HEK293T (cell line): ENCODE data around the gene KRT10.
"Not testable (repeated sequence)": the region's sequence is repeated elsewhere in the genome, so short reads cannot be mapped to it uniquely, and the experiment has no call there.

Experiments used
- CTCF ChIA-PET: fragments of 350-600 bp; formaldehyde crosslinking; extraction: SDS; loops from one replicate; lab custom pipeline; 2021; ENCODE audit warnings: antibody characterized with exemption, inconsistent platforms; lab: Yijun Ruan, JAX
- POLR2A ChIA-PET: fragments of 350-600 bp; formaldehyde crosslinking; extraction: SDS; loops from one replicate; lab custom pipeline; 2020; ENCODE audit warnings: antibody characterized with exemption, inconsistent platforms; lab: Yijun Ruan, JAX
- DNase-seq: peaks from one replicate; pipeline ENCODE4 v3.0.0; 2012; ENCODE audit warnings: mixed read lengths; ENCODE audit errors: extremely low spot score
- ARNT ChIP-seq: fragments of 450-650 bp; IDR thresholded peaks from 2 replicates; pipeline ENCODE4 v1.6.1; 2017; ENCODE audit warnings: mild to moderate bottlenecking
- BHLHE40 ChIP-seq: fragments of 450-650 bp; IDR thresholded peaks from 2 replicates; pipeline ENCODE4 v1.6.1; 2016; ENCODE audit warnings: mild to moderate bottlenecking, moderate library complexity, borderline replicate concordance
- CTBP1 ChIP-seq: fragments of 450-650 bp; IDR thresholded peaks from 2 replicates; pipeline ENCODE4 v1.6.1; 2016; ENCODE audit warnings: borderline replicate concordance
- ELF4 ChIP-seq: fragments of 450-650 bp; IDR thresholded peaks from 2 replicates; pipeline ENCODE4 v1.6.1; 2017; ENCODE audit warnings: antibody characterized with exemption
- FOXA1 ChIP-seq: fragments of 450-650 bp; IDR thresholded peaks from 2 replicates; pipeline ENCODE4 v1.6.1; 2016; ENCODE audit warnings: mild to moderate bottlenecking
- FOXK2 ChIP-seq: fragments of 450-650 bp; IDR thresholded peaks from 2 replicates; pipeline ENCODE4 v1.6.1; 2016; ENCODE audit warnings: mild to moderate bottlenecking
- FOXM1 ChIP-seq: fragments of 450-650 bp; IDR thresholded peaks from 2 replicates; pipeline ENCODE4 v1.6.1; 2017; ENCODE audit warnings: mild to moderate bottlenecking, borderline replicate concordance
- HDGF ChIP-seq: fragments of 450-650 bp; IDR thresholded peaks from 2 replicates; pipeline ENCODE4 v1.6.1; 2017; ENCODE audit warnings: antibody characterized with exemption, borderline replicate concordance
- L3MBTL2 ChIP-seq: fragments of 450-650 bp; conservative IDR thresholded peaks from 2 replicates; pipeline ENCODE4 v1.6.1; 2016; ENCODE audit warnings: mild to moderate bottlenecking
- LEF1 ChIP-seq: fragments of 450-650 bp; IDR thresholded peaks from 2 replicates; pipeline ENCODE4 v1.6.1; 2017; ENCODE audit warnings: mild to moderate bottlenecking, borderline replicate concordance
- NFRKB ChIP-seq: fragments of 450-650 bp; IDR thresholded peaks from 2 replicates; pipeline ENCODE4 v1.6.1; 2016; ENCODE audit warnings: mild to moderate bottlenecking, moderate library complexity
- SP1 ChIP-seq: fragments of 450-650 bp; IDR thresholded peaks from 2 replicates; pipeline ENCODE4 v1.6.1; 2017
- SUZ12 ChIP-seq: fragments of 450-650 bp; IDR thresholded peaks from 2 replicates; pipeline ENCODE4 v1.6.1; 2016; ENCODE audit warnings: mild to moderate bottlenecking
- TARDBP ChIP-seq: fragments of 450-650 bp; IDR thresholded peaks from 2 replicates; pipeline ENCODE4 v1.6.1; 2016
- ZNF384 ChIP-seq: fragments of 450-650 bp; IDR thresholded peaks from 2 replicates; pipeline ENCODE4 v1.6.1; 2016
- TF ChIP-seq, protein P1 (sequence below): fragments of 450-650 bp; IDR thresholded peaks from 2 replicates; pipeline ENCODE4 v1.6.1; 2016

The KRT10 gene

DNA sequence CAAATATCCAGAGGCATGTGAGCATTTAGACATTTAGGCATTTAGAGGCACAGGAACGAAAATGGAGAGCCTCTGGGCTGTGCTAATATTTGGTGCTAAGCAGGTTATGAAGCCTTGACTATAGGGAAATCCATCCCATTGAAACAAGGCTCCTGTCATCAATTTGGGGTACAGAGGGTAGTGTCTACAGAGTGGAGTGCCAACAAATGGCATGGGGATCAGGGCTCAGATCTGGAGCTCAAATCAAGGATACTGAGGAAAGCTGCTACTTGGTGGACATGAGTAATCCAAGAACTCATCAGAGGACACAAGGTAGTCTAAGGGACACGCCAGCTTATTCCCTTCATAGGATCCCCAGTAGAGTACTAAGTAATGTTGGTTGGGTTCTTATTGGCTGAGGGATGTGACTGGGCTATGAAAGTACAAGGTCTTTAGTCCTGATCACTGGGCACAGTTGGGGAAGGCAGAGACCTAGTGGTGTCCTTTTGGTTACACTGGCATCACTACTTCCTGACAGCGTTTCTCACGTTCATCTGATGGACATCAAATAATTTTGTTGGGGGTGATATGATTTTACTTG lies 5.2 kb downstream of the KRT10 start:
- no peak for DNase-seq
- ChIA-PET CTCF (no interaction called here), POLR2A (interaction anchor here (2.0 kb wide), 1 partner anchor 872 kb away, joined by 12 read pairs; the partner anchor contains the start of gene EIF1)
- TF ChIP-seq FOXK2 (no peak), SUZ12 (no peak), ZNF384 (no peak), TARDBP (no peak), L3MBTL2 (no peak), FOXA1 (no peak), BHLHE40 (no peak), NFRKB (no peak)
- TF ChIP-seq, protein P1, sequence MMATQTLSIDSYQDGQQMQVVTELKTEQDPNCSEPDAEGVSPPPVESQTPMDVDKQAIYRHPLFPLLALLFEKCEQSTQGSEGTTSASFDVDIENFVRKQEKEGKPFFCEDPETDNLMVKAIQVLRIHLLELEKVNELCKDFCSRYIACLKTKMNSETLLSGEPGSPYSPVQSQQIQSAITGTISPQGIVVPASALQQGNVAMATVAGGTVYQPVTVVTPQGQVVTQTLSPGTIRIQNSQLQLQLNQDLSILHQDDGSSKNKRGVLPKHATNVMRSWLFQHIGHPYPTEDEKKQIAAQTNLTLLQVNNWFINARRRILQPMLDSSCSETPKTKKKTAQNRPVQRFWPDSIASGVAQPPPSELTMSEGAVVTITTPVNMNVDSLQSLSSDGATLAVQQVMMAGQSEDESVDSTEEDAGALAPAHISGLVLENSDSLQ = no peak

DNA sequence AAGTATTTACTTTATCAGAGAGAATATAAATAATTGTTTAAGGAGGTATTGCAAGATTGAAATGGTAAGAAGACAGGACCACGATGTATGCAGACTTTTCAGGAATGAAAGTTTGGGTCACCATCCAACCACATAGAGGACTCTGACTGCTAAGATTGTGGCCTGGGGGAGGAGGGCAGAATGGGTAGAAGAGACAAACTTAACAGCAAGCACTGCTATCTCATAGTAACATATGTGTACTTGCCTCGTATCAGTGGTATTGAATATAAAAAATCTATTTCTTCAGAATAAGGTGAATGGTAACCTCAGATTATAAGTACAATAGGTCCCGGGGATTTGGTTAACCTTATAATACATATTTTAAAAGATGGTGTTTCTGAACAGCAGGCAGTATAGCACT lies 5.8 kb downstream of the KRT10 start:
- ChIA-PET CTCF (no interaction called here), POLR2A (no interaction called here)
- DNase-seq = no peak
- no peak for TF ChIP-seq ARNT

DNA sequence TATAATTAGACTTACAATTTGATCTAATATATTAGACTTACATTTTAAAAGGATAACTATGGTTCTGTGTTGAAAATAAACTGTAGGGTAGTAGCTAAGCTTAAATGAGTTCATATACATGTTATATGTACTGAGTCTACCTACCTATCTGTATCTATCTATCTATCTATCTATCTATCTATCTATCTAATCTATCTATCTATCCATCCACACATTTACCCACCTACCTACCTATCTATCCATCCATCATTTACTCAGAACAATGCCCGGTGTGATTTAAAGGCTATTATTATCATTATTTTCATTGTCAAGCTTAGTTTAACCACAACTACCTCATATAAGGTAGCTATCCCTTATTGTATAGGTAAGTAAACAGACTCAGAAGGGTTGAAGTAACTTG lies 7.0 kb downstream of the KRT10 start:
- no peak for DNase-seq
- POLR2A ChIA-PET = no interaction called here
- no peak for TF ChIP-seq BHLHE40
- no peak for TF ChIP-seq ELF4
- no peak for TF ChIP-seq FOXK2
- TF ChIP-seq FOXA1 = no peak
- TF ChIP-seq LEF1 = no peak
- no peak for TF ChIP-seq ZNF384
- no peak for TF ChIP-seq FOXM1
- TF ChIP-seq SP1 = no peak
- TF ChIP-seq, protein P1 = no peak
- no peak for TF ChIP-seq ARNT
- TF ChIP-seq CTBP1 = no peak
- no peak for TF ChIP-seq NFRKB
- TF ChIP-seq L3MBTL2 = no peak
- no peak for TF ChIP-seq HDGF
- no peak for TF ChIP-seq SUZ12
- no peak for TF ChIP-seq TARDBP
- CTCF ChIA-PET = interaction anchor here (0.7 kb wide), 1 partner anchor 833 kb away, joined by 3 read pairs; no protein-coding TSS in a partner anchor

DNA sequence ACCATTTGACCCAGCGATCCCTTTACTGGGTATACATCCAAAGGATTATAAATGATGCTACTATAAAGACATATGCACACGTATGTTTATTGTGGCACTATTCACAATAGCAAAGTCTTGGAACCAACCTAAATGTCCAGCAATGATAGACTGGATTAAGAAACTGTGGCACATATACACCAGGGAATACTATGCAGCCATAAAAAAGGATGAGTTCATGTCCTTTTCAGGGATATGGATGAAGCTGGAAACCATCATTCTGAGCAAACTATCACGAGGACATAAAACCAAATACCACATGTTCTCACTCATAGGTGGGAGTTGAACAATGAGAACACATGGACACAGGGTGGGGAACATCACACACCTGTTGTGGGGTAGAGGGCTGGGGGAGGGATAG lies 7.8 kb downstream of the KRT10 start:
- DNase-seq, POLR2A ChIA-PET, CTCF ChIA-PET: not testable (repeated sequence)

DNA sequence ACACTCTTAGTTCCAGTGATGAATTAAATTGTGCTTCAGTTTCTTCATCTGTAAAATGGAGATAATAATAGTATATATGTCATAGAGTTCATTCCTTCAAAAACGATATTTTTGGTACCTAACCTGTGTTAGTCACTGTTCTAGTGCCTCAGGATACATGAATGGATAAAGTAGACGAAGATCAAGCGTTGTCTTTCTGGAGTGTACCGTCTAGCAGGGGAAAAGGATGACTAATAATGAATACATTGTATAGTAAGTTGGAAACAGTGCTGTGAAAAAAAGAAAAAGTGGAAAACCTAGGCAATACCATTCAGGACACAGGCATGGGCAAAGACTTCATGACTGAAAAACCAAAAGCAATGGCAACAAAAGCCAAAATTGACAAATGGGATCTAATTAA lies 8.6 kb downstream of the KRT10 start:
- POLR2A ChIA-PET = no interaction called here
- no peak for DNase-seq
- no peak for TF ChIP-seq SP1
- TF ChIP-seq TARDBP = no peak
- TF ChIP-seq FOXM1 = no peak
- no peak for TF ChIP-seq ELF4
- no peak for TF ChIP-seq ZNF384
- no peak for TF ChIP-seq FOXA1
- TF ChIP-seq SUZ12 = no peak
- no peak for TF ChIP-seq FOXK2
- TF ChIP-seq CTBP1 = no peak
- TF ChIP-seq NFRKB = no peak
- TF ChIP-seq, protein P1 = no peak
- TF ChIP-seq LEF1 = no peak
- no peak for TF ChIP-seq ARNT
- TF ChIP-seq HDGF = no peak
- no peak for TF ChIP-seq L3MBTL2
- TF ChIP-seq BHLHE40 = no peak
- CTCF ChIA-PET = no interaction called here

DNA sequence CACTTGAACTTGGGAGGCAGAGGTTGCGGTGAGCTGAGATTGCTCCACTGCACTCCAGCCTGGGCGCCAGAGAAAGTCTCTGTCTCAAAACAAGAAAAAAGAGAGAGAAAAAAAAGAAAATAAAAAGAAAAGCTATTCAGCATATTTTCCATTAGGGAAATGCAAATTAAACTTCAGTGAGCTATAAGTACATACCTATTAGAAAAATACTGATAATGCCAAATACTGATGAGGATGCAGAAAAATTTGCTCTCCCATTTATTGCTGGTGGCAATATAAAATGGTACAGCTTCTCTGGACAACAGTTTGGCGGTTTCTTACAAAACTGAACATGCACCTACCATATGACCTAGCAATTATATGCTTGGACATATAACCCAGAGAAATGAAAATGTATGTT lies 9.8 kb downstream of the KRT10 start:
- CTCF ChIA-PET = interaction anchor here (0.8 kb wide), 1 partner anchor 705 kb away, joined by 3 read pairs; no protein-coding TSS in a partner anchor
- POLR2A ChIA-PET = no interaction called here
- TF ChIP-seq BHLHE40 = no peak
- TF ChIP-seq CTBP1 = no peak
- TF ChIP-seq L3MBTL2 = no peak
- no peak for TF ChIP-seq ARNT
- no peak for TF ChIP-seq SUZ12
- no peak for DNase-seq

DNA sequence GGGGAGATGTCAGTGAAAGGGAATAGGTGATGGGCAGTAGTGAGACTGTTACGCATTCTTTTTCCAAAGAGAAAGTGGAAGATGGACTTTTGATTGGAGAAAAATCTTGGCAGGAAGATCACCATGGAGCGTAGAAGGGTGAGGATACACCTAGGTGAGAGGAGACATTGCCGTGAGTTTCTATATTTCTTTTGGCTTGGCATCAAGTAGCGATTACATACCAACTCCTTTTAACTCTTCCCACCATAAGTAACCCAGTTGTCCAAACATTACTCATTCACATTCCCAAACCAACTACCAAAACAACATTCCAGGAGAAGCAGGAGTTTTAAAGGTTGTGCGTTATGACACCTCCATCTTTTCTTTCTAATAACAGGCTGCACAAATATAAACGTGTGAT lies 11.9 kb downstream of the KRT10 start:
- ChIA-PET POLR2A (interaction anchor here (1.8 kb wide), 1 partner anchor 8 kb away, joined by 12 read pairs; no protein-coding TSS in a partner anchor), CTCF (no interaction called here)
- DNase-seq = no peak
- TF ChIP-seq FOXK2 = no peak
- no peak for TF ChIP-seq LEF1
- TF ChIP-seq ARNT = no peak
- no peak for TF ChIP-seq HDGF
- no peak for TF ChIP-seq BHLHE40
- TF ChIP-seq ZNF384 = no peak
- TF ChIP-seq CTBP1 = no peak
- no peak for TF ChIP-seq SUZ12
- TF ChIP-seq NFRKB = no peak
- no peak for TF ChIP-seq TARDBP
- TF ChIP-seq SP1 = no peak
- TF ChIP-seq FOXA1 = no peak
- TF ChIP-seq FOXM1 = no peak
- no peak for TF ChIP-seq L3MBTL2
- TF ChIP-seq, protein P1 = no peak
- TF ChIP-seq ELF4 = no peak
